PC-9 (cell line): ENCODE measurements around the gene GUK1. TPM values are rescaled to one million over a fixed set of nuclear protein-coding genes. Genes with fewer than 3 reads are reported as not detected.
A peak's percentile ranks its signal among the peaks of the same experiment; 100 is the strongest.

Experiments used
- BruUV-seq: library from RNA; stranded (reverse); fragments of 400-500 nt; replicated peaks from 2 replicates; lab custom pipeline; 2021; lab: Mats Ljungman, UMichigan
- CTCF ChIA-PET: fragments of 300-600 bp; sonication (Branson Sonifier 250); formaldehyde crosslinking; loops from one replicate; lab custom pipeline; 2022; ENCODE audit warnings: antibody characterized with exemption; lab: Charles Lee
- POLR2A ChIA-PET: fragments of 300-600 bp; sonication (Branson Sonifier 250); formaldehyde crosslinking; loops from one replicate; lab custom pipeline; 2022; ENCODE audit warnings: antibody characterized with exemption; ENCODE audit not compliant: unreplicated experiment; lab: Charles Lee
- DNase-seq, 2 experiments: peaks; one replicate each; pipeline versions ENCODE4 v3.0.0 to v3.0.0-alpha.2; 2015 to 2022; ENCODE audit warnings: mixed read lengths in 1 of 2
- H2AFZ ChIP-seq: fragments of 200-600 bp; sonication (generic); 2 replicates; pipeline ENCODE4 v1.8.1; 2017; ENCODE audit warnings: antibody characterized with exemption
- H3F3A ChIP-seq: fragments of 200-600 bp; sonication (generic); 2 replicates; pipeline ENCODE4 v1.8.1; 2017; ENCODE audit warnings: antibody characterized with exemption, mild to moderate bottlenecking, low read depth; ENCODE audit not compliant: insufficient read depth
- H3K27ac ChIP-seq: fragments of 200-600 bp; sonication (generic); 2 replicates; pipeline ENCODE4 v1.6.1; 2016; ENCODE audit warnings: mixed run types
- H3K27me3 ChIP-seq: fragments of 200-600 bp; sonication (generic); 2 replicates; pipeline ENCODE4 v1.6.1; 2016; ENCODE audit warnings: low read depth, mixed run types; ENCODE audit not compliant: insufficient read depth
- H3K36me3 ChIP-seq: fragments of 200-600 bp; sonication (generic); 2 replicates; pipeline ENCODE4 v1.6.1; 2016; ENCODE audit warnings: low read depth, mixed run types
- H3K4me1 ChIP-seq: fragments of 200-600 bp; sonication (generic); replicated peaks from 2 replicates; pipeline ENCODE4 v1.6.1; 2016; ENCODE audit warnings: mixed run types; ENCODE audit not compliant: insufficient read depth
- H3K4me2 ChIP-seq: fragments of 200-600 bp; sonication (generic); 2 replicates; pipeline ENCODE4 v1.6.1; 2017; ENCODE audit warnings: mixed run types
- H3K4me3 ChIP-seq: fragments of 200-600 bp; sonication (generic); 2 replicates; pipeline ENCODE4 v1.6.1; 2016; ENCODE audit warnings: mixed run types
- H3K79me2 ChIP-seq: fragments of 200-600 bp; sonication (generic); 2 replicates; pipeline ENCODE4 v1.6.1; 2017; ENCODE audit warnings: low read depth, mixed run types
- H3K9me2 ChIP-seq: fragments of 200-600 bp; sonication (generic); 2 replicates; pipeline ENCODE4 v1.8.1; 2017; ENCODE audit warnings: mild to moderate bottlenecking; ENCODE audit not compliant: insufficient read depth
- H3K9me3 ChIP-seq: fragments of 200-600 bp; sonication (generic); 2 replicates; pipeline ENCODE4 v1.8.1; 2016; ENCODE audit warnings: low read depth; ENCODE audit not compliant: insufficient read depth
- H4K20me1 ChIP-seq: fragments of 200-600 bp; sonication (generic); 2 replicates; pipeline ENCODE4 v1.8.1; 2017; ENCODE audit not compliant: insufficient read depth
- EZH2 ChIP-seq: fragments of 200-600 bp; sonication (generic); IDR thresholded peaks from 2 replicates; pipeline ENCODE4 v1.8.0; 2017; ENCODE audit warnings: antibody characterized with exemption, low read depth
- intact Hi-C: fragments of 100-400 bp; cut with micrococcal nuclease; formaldehyde crosslinking; loops from one replicate; pipeline ENCODE4 v1.10.0; 2022; ENCODE audit not compliant: unreplicated experiment
- total RNA-seq: library from RNA; stranded (reverse); gene quantifications from 2 replicates; pipeline ENCODE4 v1.2.3, GENCODE V29; 2021
- TF ChIP-seq, protein P1 (sequence below): fragments of 200-600 bp; sonication (generic); conservative IDR thresholded peaks from 2 replicates; pipeline ENCODE4 v1.6.1; 2017; ENCODE audit warnings: mixed run types, antibody characterized with exemption, mild to moderate bottlenecking, moderate library complexity

The GUK1 gene
- total RNA-seq, 1 experiment from 2014 or later: 239 TPM

GRCh38 chr1:228148196-228148861 lies 8.2 kb downstream of the GUK1 start:
- no peak overlapping the region for H3K4me3 ChIP-seq
- no TSS peak for BruUV-seq
- CTCF ChIA-PET: interaction anchor here (0.6 kb wide), 1 partner anchor 17 kb away, joined by 8 read pairs; the partner anchor contains the start of gene IBA57
- H3K79me2 ChIP-seq: peaks cover 19% of the 10 kb centered on the region
- DNase-seq: no peak
- no peak overlapping the region for H2AFZ ChIP-seq
- no peak overlapping the region for H3K27ac ChIP-seq
- H3K9me2 ChIP-seq: no peaks in the 10 kb centered on the region
- H4K20me1 ChIP-seq: peaks cover 11% of the 10 kb centered on the region
- no peaks in the 10 kb centered on the region for H3K9me3 ChIP-seq
- no peak for TF ChIP-seq EZH2
- TF ChIP-seq, protein P1, sequence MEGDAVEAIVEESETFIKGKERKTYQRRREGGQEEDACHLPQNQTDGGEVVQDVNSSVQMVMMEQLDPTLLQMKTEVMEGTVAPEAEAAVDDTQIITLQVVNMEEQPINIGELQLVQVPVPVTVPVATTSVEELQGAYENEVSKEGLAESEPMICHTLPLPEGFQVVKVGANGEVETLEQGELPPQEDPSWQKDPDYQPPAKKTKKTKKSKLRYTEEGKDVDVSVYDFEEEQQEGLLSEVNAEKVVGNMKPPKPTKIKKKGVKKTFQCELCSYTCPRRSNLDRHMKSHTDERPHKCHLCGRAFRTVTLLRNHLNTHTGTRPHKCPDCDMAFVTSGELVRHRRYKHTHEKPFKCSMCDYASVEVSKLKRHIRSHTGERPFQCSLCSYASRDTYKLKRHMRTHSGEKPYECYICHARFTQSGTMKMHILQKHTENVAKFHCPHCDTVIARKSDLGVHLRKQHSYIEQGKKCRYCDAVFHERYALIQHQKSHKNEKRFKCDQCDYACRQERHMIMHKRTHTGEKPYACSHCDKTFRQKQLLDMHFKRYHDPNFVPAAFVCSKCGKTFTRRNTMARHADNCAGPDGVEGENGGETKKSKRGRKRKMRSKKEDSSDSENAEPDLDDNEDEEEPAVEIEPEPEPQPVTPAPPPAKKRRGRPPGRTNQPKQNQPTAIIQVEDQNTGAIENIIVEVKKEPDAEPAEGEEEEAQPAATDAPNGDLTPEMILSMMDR: no peak
- H3K27me3 ChIP-seq: no peaks in the 10 kb centered on the region
- H3K4me1 ChIP-seq: no peaks in the 10 kb centered on the region
- no peaks in the 10 kb centered on the region for H3K36me3 ChIP-seq
- intact Hi-C loops: loop anchor here (2.0 kb wide), 1 partner anchor 14 kb away; no protein-coding TSS in a partner anchor
- no peaks in the 10 kb centered on the region for H3F3A ChIP-seq
- no peak overlapping the region for H3K4me2 ChIP-seq
- POLR2A ChIA-PET: interaction anchor here (1.1 kb wide), 1 partner anchor 50 kb away, joined by 10 read pairs; no protein-coding TSS in a partner anchor

- H3K9me3 ChIP-seq: no peaks in the 10 kb centered on the region
- intact Hi-C loops: loop anchor here (1.0 to 2.0 kb wide), 2 partner anchors 8 to 14 kb away; no protein-coding TSS in a partner anchor
- H4K20me1 ChIP-seq: peaks cover 5% of the 10 kb centered on the region
- H3K79me2 ChIP-seq: peaks cover 12% of the 10 kb centered on the region
- no peak overlapping the region for H3K4me2 ChIP-seq
- no peak overlapping the region for H3K27ac ChIP-seq
- no peak overlapping the region for H3K4me3 ChIP-seq
- H3K36me3 ChIP-seq: no peaks in the 10 kb centered on the region
- ChIA-PET CTCF (no interaction called here), POLR2A (interaction anchor here (1.1 kb wide), 1 partner anchor 50 kb away, joined by 10 read pairs; no protein-coding TSS in a partner anchor)
- peak in 1 of 2 experiments; percentile 61 for DNase-seq
- H3K4me1 ChIP-seq: no peaks in the 10 kb centered on the region
- H3K27me3 ChIP-seq: no peaks in the 10 kb centered on the region
- no TSS peak for BruUV-seq
- H3K9me2 ChIP-seq: no peaks in the 10 kb centered on the region
- no peak overlapping the region for H2AFZ ChIP-seq
- no peaks in the 10 kb centered on the region for H3F3A ChIP-seq
- TF ChIP-seq EZH2: no peak
- TF ChIP-seq, protein P1: no peak
Measured at GRCh38 chr1:228148935-228149405, 8.9 kb downstream of the GUK1 start.

DNA sequence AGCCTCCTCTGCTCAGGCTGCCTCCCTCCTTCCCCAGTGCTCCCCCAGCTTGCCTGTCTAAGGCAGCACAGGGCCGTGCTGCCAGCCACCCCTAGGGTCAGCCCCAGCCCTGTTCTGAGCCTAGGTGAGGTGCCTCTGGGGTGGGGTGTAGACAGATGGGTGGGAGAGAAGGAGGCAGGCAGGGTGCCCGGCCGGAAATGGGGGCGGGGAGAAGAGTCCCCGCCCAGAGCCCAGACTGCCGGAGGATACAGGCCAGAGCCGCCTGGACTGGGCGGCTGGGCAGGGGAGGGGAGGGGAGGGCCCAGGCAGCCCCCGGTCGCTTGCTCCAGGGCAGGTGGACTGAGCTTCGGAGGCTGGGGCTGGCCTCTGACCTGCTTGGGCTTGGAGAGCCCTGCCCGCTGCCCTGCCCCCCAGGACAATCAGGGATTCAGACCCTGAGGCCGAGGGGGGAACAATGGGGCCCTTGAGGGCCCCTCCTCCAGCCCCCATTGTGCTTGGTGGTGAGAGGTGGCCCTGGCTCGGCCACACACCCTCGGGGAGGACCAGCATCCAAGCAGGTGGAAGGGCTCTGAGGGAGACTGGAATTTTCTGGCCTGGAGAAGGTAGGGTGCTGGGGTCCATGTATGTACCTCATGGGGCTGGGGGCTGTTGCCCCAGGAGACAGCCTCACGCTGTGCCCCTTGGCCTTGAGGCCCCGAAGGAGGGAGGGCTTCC lies 9.5 kb downstream of the GUK1 start, which contains the start of gene GJC2:
Gene GJC2, plus strand, starts transcription at position 525 of the 714 bp plus-strand sequence. CDS start 7,829 bp downstream, outside the sequence.
- Histone ChIP-seq H3K9me2 (no peaks in the 10 kb centered on the region), H3K4me3 (no peak within 1 kb of the TSS), H3K79me2 (peaks cover 6% of the 10 kb centered on the region; the same call in 1 of the 2 replicates), H3F3A (no peaks in the 10 kb centered on the region), H3K27me3 (no peaks in the 10 kb centered on the region), H3K36me3 (no peaks in the 10 kb centered on the region), H3K4me1 (no peaks in the 10 kb centered on the region), H3K27ac (no peak within 1 kb of the TSS), H2AFZ (no peak within 1 kb of the TSS), H3K9me3 (no peaks in the 10 kb centered on the region), H3K4me2 (no peak within 1 kb of the TSS), H4K20me1 (no peaks in the 10 kb centered on the region)
- CTCF ChIA-PET: no interaction called here
- BruUV-seq: no TSS peak
- TF ChIP-seq EZH2: no peak
- TF ChIP-seq, protein P1: no peak
- peak in 1 of 2 experiments; percentile 77 for DNase-seq
- intact Hi-C loops: loop anchor here (1.0 to 2.0 kb wide), 2 partner anchors 8 to 13 kb away; no protein-coding TSS in a partner anchor
- POLR2A ChIA-PET: interaction anchor here (0.6 to 1.1 kb wide), 2 partner anchors 49 to 249 kb away, joined by 8 to 10 read pairs; no protein-coding TSS in a partner anchor
